IPS-18c (cell line): Measurements from ENCODE around the gene CXADR.

Experiments
- H3K4me3 ChIP-seq: 2 replicates; pipeline ENCODE4 v1.7.0; 2013; ENCODE audit warnings: low read depth, mild to moderate bottlenecking, low read length, moderate library complexity; ENCODE audit not compliant: insufficient read depth
- H3K9me3 ChIP-seq: one replicate; pipeline ENCODE4 v1.6.1; 2013; ENCODE audit warnings: mild to moderate bottlenecking, low read length, moderate library complexity; ENCODE audit not compliant: control insufficient read depth, insufficient read depth

CXADR gene

GRCh38 chr21:17560377-17561025, 47.7 kb downstream of the CXADR start:
- H3K4me3 ChIP-seq: no peak overlapping the region
- H3K9me3 ChIP-seq: no peaks in the 10 kb centered on the region

DNA sequence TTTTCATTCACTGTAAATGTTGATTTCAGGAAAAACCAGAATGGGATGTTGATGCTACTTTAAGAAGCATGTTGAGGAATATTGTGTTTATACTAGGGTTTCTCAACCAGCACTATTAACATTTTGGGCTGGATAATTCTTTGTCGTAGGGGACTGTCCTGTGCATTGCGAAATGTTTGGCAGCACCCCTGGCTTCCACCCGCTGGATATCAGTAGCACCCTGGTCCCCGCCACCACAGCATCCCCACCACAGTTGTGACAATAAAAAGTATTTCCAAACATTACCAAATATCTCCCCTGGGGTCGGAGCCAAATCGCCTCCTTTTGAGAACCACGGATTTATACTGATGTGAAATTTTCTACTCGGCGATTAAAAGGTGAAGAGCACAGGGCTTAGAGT, 57.9 kb downstream of the CXADR start:
- H3K4me3 ChIP-seq: no peak overlapping the region

DNA sequence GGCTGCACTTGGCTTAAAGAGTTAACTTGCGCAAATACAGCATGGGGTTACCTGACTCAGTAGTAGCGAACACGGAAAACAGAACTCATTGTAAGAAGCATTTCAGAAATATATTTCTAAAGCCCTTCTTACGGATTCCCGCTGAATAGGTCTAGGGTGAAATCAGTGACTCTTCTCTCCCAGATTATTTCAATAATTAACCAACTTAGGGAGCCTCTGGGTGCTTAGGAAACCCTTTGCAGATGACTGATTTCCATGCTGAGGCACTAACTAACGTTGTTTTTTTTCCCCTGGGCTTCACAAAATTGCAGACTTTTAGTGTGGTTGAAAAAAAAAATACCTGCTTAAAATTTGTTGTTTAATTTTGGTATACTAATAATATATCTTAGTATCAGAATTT, 59.6 kb downstream of the CXADR start:
- H3K9me3 ChIP-seq: no peaks in the 10 kb centered on the region
- no peak overlapping the region for H3K4me3 ChIP-seq

More for the DNA sequence above, 57.9 kb downstream of the CXADR start:
- no peaks in the 10 kb centered on the region for H3K9me3 ChIP-seq

DNA sequence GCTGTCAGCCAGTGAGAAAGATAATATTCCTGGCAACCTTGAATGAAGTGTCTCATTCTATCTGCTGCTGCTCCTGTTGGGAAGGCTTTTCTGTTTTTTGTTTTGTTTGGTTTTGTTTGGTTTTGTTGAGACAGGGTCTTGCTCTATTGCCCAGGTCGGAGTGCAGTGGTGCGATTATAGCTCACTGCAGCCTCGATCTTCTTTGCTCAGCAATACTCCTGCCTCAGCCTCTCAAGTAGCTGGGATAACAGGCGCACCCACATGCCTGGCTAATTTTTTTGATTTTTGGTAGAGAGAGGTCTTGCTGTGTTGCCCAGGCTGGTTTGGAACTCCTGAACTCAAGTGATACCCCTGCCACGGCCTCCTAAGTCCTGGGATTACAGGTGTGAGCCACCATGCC, 62.2 kb downstream of the CXADR start:
- no peaks in the 10 kb centered on the region for H3K9me3 ChIP-seq
- no peak overlapping the region for H3K4me3 ChIP-seq

DNA sequence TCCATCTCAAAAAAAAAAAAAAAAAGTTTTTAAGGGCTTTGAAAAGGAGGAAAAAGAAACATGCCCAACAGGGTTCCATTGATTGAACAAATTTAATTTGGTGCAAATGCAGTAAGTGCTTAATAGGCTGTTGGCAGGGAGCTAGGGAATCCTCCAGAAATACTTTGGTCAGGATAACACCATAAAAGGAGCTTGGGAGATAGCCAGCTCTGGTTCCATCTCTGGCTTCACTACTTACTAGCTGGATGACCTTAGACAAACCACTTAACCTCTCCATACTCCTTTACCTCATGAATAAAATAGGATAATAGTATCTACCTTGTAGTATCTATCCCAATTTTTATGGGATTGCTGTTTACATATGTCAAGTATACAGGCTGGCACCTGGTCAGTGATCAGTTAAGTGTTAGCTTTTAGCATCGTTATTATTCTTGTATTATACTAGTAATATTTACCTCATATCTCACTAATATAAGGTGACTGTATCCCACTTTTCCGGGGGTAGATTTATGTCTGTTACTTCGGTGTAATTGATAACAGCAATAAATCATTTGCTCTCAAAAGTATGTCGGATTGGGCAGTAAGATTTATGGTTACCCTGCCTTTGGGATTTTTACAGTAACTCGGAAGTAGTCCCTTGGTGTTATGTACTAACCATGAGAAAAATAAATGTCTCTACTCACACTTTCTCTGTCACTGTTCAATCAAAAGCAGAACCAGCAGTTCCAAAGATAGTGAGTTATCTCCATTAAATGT, 63.4 kb downstream of the CXADR start:
- no peaks in the 10 kb centered on the region for H3K9me3 ChIP-seq
- H3K4me3 ChIP-seq: no peak overlapping the region

DNA sequence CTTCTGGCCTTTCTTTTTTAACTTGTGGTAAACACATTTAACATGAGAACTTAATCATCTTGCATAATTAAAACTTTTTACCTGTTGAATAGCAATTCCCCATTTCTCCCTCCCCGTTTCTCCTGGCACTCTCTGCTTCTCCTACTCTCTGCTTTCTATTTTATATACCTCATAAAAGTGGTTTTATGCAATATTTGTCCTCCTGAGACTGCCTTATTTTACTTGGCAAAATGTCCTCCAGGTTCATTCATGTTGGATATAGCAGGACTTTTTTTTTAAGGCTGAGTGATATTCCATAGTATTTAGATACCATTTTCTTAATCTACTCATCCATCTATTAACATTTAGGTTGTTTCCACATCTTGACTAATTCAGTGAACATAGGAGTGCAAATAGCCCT, 64.9 kb downstream of the CXADR start:
- Histone ChIP-seq H3K4me3 (no peak overlapping the region), H3K9me3 (no peaks in the 10 kb centered on the region)

- no peak overlapping the region for H3K4me3 ChIP-seq
Observed at GRCh38 chr21:17578162-17578561, 65.3 kb downstream of the CXADR start.

GRCh38 chr21:17578876-17579275, 66.0 kb downstream of the CXADR start:
- no peaks in the 10 kb centered on the region for H3K9me3 ChIP-seq

More at GRCh38 chr21:17578162-17578561, 65.3 kb downstream of the CXADR start:
- no peaks in the 10 kb centered on the region for H3K9me3 ChIP-seq

GRCh38 chr21:17580319-17580718, 67.5 kb downstream of the CXADR start:
- H3K4me3 ChIP-seq: no peak overlapping the region
- H3K9me3 ChIP-seq: no peaks in the 10 kb centered on the region

More at GRCh38 chr21:17578876-17579275, 66.0 kb downstream of the CXADR start:
- no peak overlapping the region for H3K4me3 ChIP-seq

- Histone ChIP-seq H3K9me3 (no peaks in the 10 kb centered on the region), H3K4me3 (no peak overlapping the region)
Observed at GRCh38 chr21:17583898-17584297, 71.1 kb downstream of the CXADR start.

- H3K9me3 ChIP-seq: no peaks in the 10 kb centered on the region
Observed at GRCh38 chr21:17585875-17586450, 73.1 kb downstream of the CXADR start.

DNA sequence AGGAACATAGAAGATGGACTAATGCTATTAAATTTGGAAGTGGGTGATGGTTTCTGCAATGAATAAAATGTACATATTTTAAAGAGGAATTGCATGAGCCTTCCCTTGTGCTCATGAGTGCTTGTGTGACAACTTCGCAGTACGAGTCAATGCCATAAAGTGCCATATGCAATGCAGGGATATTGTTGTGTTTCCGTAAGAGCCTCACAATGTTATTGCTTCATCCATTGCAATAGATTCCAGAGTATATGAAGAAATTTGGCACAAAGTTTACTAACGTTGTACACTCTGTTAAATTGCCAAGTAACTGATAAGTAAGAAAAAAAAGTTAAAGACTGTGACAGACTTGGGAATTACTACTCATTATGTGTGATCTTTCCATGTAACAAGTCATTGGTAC, 77.6 kb downstream of the CXADR start:
- no peak overlapping the region for H3K4me3 ChIP-seq
- no peaks in the 10 kb centered on the region for H3K9me3 ChIP-seq

More at GRCh38 chr21:17585875-17586450, 73.1 kb downstream of the CXADR start:
- H3K4me3 ChIP-seq: no peak overlapping the region

DNA sequence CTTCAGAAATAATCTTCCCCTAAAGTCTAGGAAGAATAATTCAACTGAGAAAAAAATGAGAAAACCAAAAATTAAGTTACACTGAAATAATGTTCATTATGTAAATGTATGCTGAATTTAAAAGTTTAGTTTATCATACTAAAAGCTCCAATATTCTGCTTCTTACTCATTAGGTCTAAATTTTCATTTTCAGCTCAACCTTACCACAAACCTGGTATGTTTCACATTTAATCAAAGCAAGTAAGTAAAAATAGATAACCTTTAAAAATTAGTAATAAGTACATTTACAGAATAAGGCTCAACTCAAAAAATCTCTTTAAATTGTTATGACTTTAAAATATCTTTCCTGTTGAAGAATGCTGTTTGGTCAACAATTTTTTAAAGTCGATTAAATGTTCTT, 84.8 kb downstream of the CXADR start:
- H3K4me3 ChIP-seq: no peak overlapping the region
- no peaks in the 10 kb centered on the region for H3K9me3 ChIP-seq

DNA sequence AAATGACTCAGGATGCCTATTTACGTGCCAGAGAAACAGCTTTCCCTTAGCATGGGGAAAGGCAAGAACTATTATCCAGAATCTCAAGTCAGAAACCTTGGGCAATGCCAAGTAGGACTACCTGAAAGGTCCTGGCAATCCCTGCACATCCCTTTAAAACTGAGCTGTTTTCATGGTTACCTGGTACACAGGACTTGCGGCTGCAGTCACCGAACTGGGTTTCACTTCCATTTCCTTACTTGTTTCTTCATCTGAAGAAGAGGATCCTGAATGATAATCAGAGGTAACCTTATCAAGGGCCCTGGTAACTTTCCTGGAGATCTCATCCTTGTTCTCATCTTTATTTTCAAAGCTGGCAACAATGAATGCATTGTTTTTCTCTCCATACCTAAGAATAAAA, 85.6 kb downstream of the CXADR start:
- Histone ChIP-seq H3K9me3 (no peaks in the 10 kb centered on the region), H3K4me3 (no peak overlapping the region)

GRCh38 chr21:17602874-17603273, 90.0 kb downstream of the CXADR start:
- no peak overlapping the region for H3K4me3 ChIP-seq
- no peaks in the 10 kb centered on the region for H3K9me3 ChIP-seq

- no peak overlapping the region for H3K4me3 ChIP-seq
- H3K9me3 ChIP-seq: no peaks in the 10 kb centered on the region
Observed at GRCh38 chr21:17607684-17608083, 94.8 kb downstream of the CXADR start.

- Histone ChIP-seq H3K4me3 (no peak overlapping the region), H3K9me3 (no peaks in the 10 kb centered on the region)
Observed at GRCh38 chr21:17609681-17610080, 96.8 kb downstream of the CXADR start.

DNA sequence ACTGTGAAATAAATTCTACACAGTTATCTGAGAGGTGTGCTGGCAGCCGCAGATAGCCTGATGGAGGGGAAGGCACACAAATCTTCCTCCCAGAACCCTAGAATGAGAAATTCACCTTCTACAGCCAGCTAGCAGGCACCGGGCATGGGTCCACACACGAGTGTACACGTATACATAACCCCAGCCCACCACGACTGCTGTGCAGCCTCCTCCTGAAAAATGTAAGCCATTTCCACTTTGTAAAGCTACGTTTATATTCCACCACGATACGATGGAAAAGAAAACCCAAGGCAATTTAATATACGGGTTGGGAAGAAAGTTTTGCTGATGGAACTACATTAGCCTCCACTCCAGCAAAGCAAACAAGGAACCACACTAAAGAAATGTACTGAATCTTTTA, 98.1 kb downstream of the CXADR start:
- no peaks in the 10 kb centered on the region for H3K9me3 ChIP-seq
- peak overlapping the region; percentile 84; the same call in 1 of the 2 replicates for H3K4me3 ChIP-seq
